ENCODE data around the gene UBAC1. TPM values are rescaled to one million over a fixed set of nuclear protein-coding genes. Genes with fewer than 3 reads are reported as not detected.

UBAC1 gene
- total RNA-seq, 1 donor from 2014 or later = 31.4 TPM

DNA sequence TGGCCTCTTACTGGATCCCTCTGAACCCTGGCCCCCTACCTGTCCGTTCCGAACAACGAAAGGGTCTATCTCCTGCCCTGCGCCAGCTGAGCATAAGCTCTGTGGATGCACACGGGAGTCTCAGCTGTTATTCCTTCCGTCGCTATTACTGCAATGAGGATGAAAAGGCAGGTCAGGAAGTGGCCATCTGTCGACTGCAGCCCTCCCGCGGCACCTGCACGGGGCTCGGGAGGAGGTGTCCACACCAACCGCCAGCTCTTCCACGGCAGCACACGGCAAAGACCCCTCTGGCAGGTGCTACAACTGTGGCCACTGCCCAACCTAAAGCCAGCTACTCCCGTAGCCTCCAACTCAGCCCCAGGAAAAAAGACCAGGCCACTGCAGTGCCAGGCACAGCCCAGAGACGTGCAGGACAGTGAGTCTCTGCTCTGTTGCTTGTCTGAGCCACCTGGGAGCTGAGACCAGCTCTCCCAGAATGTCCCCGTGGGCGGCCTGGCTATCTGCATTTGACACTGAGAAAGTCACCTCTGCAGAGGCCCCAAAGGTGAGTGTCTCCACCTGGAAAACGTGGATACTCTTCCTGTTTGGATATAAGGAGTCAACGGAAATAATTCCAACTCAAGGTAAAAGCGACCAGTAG, 72.9 kb downstream of the UBAC1 start:
- Mint-ChIP-seq H3K9me3 (ENCODE audit: low read depth) (no peaks in the 10 kb centered on the region), H3K4me3 (ENCODE audit: low read depth) (no peak overlapping the region), H3K27me3 (no peaks in the 10 kb centered on the region), H3K27ac (no peak overlapping the region), H3K4me1 (ENCODE audit: low read depth) (peaks cover 65% of the 10 kb centered on the region), H3K36me3 (ENCODE audit: insufficient read depth) (no peaks in the 10 kb centered on the region)
- TF ChIP-seq, protein P1, sequence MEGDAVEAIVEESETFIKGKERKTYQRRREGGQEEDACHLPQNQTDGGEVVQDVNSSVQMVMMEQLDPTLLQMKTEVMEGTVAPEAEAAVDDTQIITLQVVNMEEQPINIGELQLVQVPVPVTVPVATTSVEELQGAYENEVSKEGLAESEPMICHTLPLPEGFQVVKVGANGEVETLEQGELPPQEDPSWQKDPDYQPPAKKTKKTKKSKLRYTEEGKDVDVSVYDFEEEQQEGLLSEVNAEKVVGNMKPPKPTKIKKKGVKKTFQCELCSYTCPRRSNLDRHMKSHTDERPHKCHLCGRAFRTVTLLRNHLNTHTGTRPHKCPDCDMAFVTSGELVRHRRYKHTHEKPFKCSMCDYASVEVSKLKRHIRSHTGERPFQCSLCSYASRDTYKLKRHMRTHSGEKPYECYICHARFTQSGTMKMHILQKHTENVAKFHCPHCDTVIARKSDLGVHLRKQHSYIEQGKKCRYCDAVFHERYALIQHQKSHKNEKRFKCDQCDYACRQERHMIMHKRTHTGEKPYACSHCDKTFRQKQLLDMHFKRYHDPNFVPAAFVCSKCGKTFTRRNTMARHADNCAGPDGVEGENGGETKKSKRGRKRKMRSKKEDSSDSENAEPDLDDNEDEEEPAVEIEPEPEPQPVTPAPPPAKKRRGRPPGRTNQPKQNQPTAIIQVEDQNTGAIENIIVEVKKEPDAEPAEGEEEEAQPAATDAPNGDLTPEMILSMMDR (IDR thresholded peaks at IDR 0.05; ENCODE audit: unreplicated experiment) = no peak
- no peak for DNase-seq (ENCODE audit: low spot score, unreplicated experiment)

DNA sequence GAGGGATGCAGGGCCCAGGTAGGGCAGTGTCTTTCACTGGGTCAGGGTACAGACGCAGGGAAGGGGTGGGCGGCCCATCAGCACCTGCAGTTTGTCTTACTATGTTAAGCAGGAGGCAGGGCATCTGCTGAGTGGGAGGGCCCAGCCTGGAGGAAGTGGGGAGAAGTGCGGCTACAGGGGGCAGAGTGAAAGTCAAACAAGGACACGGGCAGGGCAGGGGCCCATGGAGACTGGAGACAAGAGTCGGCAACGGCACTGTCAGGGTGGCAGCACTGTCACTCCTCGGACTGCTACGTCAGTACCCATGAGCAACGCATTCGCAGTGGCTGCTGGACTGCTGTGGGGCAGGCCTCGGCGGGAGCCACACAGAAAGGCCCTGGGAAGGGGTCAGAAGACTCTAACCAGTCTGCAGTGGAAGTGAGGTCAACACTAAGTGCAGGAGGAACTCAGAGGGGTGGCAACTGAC, 73.6 kb downstream of the UBAC1 start:
- TF ChIP-seq, protein P1 (IDR thresholded peaks at IDR 0.05; ENCODE audit: unreplicated experiment) = no peak

GRCh38 chr9:135887021-135887507, 74.1 kb downstream of the UBAC1 start:
- Mint-ChIP-seq H3K27me3 (no peaks in the 10 kb centered on the region), H3K4me3 (ENCODE audit: low read depth) (no peak overlapping the region), H3K36me3 (ENCODE audit: insufficient read depth) (no peaks in the 10 kb centered on the region), H3K9me3 (ENCODE audit: low read depth) (no peaks in the 10 kb centered on the region), H3K27ac (peak overlapping the region; percentile 54), H3K4me1 (ENCODE audit: low read depth) (peaks cover 62% of the 10 kb centered on the region)
- no peak for DNase-seq (ENCODE audit: low spot score, unreplicated experiment)
- TF ChIP-seq, protein P1 (IDR thresholded peaks at IDR 0.05; ENCODE audit: unreplicated experiment) = no peak

More for the DNA sequence above, 73.6 kb downstream of the UBAC1 start:
- H3K4me3 Mint-ChIP-seq (ENCODE audit: low read depth) = no peak overlapping the region
- peaks cover 63% of the 10 kb centered on the region for H3K4me1 Mint-ChIP-seq (ENCODE audit: low read depth)
- peak overlapping the region; percentile 54 for H3K27ac Mint-ChIP-seq
- H3K27me3 Mint-ChIP-seq = no peaks in the 10 kb centered on the region
- H3K9me3 Mint-ChIP-seq (ENCODE audit: low read depth) = no peaks in the 10 kb centered on the region
- no peak for DNase-seq (ENCODE audit: low spot score, unreplicated experiment)
- no peaks in the 10 kb centered on the region for H3K36me3 Mint-ChIP-seq (ENCODE audit: insufficient read depth)

DNA sequence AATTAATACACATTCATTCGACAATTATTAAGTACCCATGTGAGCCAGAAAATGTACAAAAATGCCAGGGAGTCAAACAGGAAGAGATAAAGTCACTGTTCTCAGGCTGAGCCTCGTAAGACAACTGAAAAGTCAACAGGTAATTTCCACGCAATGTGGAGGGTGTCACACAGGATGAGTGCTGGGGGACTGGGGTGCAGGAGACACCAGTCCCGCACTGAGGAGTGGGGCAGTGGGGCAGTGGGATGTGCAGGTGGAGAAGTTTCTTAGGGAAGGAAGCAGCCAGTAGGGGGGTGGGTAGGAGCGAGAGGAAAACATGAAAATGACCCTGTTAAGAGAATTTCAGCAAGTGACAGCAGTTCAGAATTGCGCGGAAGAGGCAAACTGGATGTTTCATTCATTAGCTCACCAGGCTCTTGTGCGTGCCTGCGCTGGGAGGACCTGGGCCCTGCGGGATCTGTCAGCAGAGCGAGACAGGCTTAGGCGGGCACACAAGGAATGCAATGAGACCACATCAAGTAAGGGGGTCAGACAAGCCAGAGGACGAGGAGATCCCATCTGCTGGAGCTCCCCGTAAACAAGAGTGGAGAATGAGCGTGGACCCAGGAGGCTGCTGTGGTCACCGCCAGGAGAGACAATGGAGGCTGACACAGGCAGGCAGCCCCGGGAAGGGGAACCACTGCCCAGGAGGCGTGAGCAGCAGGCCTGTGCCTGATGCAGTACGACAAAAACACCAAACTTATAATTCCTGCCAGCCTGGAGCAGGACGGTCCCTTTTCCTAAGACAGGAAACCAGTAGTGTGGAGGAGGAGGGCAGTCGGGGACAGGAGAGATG, 74.8 kb downstream of the UBAC1 start:
- no peak for DNase-seq (ENCODE audit: low spot score, unreplicated experiment)
- Mint-ChIP-seq H3K36me3 (ENCODE audit: insufficient read depth) (no peaks in the 10 kb centered on the region), H3K4me1 (ENCODE audit: low read depth) (peaks cover 56% of the 10 kb centered on the region), H3K9me3 (ENCODE audit: low read depth) (no peaks in the 10 kb centered on the region), H3K27me3 (no peaks in the 10 kb centered on the region), H3K4me3 (ENCODE audit: low read depth) (no peak overlapping the region), H3K27ac (peak overlapping the region; percentile 67)
- TF ChIP-seq, protein P1 (IDR thresholded peaks at IDR 0.05; ENCODE audit: unreplicated experiment) = no peak

- H3K27ac Mint-ChIP-seq = no peak overlapping the region
- peaks cover 48% of the 10 kb centered on the region for H3K4me1 Mint-ChIP-seq (ENCODE audit: low read depth)
- H3K27me3 Mint-ChIP-seq = no peaks in the 10 kb centered on the region
- TF ChIP-seq, protein P1 (IDR thresholded peaks at IDR 0.05; ENCODE audit: unreplicated experiment) = no peak
- DNase-seq (ENCODE audit: low spot score, unreplicated experiment) = no peak
- H3K36me3 Mint-ChIP-seq (ENCODE audit: insufficient read depth) = no peaks in the 10 kb centered on the region
- no peaks in the 10 kb centered on the region for H3K9me3 Mint-ChIP-seq (ENCODE audit: low read depth)
- no peak overlapping the region for H3K4me3 Mint-ChIP-seq (ENCODE audit: low read depth)
Measured at GRCh38 chr9:135885100-135885853, 75.9 kb downstream of the UBAC1 start.

All from progenitor cell of endocrine pancreas (in vitro differentiated cells).